ENCODE results near the gene RHBDL1.

GRCh38 chr16:700684-701584 is 25.5 kb downstream of the RHBDL1 start:
- TF ChIP-seq, protein P1, sequence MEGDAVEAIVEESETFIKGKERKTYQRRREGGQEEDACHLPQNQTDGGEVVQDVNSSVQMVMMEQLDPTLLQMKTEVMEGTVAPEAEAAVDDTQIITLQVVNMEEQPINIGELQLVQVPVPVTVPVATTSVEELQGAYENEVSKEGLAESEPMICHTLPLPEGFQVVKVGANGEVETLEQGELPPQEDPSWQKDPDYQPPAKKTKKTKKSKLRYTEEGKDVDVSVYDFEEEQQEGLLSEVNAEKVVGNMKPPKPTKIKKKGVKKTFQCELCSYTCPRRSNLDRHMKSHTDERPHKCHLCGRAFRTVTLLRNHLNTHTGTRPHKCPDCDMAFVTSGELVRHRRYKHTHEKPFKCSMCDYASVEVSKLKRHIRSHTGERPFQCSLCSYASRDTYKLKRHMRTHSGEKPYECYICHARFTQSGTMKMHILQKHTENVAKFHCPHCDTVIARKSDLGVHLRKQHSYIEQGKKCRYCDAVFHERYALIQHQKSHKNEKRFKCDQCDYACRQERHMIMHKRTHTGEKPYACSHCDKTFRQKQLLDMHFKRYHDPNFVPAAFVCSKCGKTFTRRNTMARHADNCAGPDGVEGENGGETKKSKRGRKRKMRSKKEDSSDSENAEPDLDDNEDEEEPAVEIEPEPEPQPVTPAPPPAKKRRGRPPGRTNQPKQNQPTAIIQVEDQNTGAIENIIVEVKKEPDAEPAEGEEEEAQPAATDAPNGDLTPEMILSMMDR (IDR thresholded peaks at IDR 0.05) = no peak
- TF ChIP-seq POLR2A (IDR thresholded peaks at IDR 0.05) = no peak

All from uterus (tissue), 2 donors.